ENCODE results near the gene MS4A8.
"Not testable (repeated sequence)": the region's sequence is repeated elsewhere in the genome, so short reads cannot be mapped to it uniquely, and the experiment has no call there.

The MS4A8 gene

DNA sequence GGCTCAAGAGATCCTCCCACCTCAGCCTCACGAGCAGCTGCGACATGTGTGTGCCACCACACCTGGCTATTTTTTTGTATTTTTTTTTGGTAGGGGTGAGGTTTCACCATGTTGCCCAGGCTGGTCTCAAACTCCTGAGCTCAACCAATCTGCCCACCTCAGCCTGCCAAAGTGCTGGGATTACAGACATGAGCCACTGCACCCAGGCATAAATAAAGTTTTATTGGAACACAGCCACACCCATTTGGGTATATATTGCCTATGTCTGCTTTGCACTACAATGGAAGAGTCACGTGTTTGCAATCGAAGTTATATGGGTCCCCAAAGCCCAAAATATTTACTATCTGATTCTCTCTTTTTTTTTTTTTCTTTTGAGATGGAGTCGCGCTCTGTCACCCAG is 55.5 kb downstream of the MS4A8 start:
- TF ChIP-seq, protein P1, sequence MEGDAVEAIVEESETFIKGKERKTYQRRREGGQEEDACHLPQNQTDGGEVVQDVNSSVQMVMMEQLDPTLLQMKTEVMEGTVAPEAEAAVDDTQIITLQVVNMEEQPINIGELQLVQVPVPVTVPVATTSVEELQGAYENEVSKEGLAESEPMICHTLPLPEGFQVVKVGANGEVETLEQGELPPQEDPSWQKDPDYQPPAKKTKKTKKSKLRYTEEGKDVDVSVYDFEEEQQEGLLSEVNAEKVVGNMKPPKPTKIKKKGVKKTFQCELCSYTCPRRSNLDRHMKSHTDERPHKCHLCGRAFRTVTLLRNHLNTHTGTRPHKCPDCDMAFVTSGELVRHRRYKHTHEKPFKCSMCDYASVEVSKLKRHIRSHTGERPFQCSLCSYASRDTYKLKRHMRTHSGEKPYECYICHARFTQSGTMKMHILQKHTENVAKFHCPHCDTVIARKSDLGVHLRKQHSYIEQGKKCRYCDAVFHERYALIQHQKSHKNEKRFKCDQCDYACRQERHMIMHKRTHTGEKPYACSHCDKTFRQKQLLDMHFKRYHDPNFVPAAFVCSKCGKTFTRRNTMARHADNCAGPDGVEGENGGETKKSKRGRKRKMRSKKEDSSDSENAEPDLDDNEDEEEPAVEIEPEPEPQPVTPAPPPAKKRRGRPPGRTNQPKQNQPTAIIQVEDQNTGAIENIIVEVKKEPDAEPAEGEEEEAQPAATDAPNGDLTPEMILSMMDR (IDR thresholded peaks at IDR 0.05; ENCODE audit: borderline replicate concordance, insufficient read depth, low read depth, low read length) = no peak
- H3K4me3 ChIP-seq (ENCODE audit: low read depth, low read length) = no peak overlapping the region

DNA sequence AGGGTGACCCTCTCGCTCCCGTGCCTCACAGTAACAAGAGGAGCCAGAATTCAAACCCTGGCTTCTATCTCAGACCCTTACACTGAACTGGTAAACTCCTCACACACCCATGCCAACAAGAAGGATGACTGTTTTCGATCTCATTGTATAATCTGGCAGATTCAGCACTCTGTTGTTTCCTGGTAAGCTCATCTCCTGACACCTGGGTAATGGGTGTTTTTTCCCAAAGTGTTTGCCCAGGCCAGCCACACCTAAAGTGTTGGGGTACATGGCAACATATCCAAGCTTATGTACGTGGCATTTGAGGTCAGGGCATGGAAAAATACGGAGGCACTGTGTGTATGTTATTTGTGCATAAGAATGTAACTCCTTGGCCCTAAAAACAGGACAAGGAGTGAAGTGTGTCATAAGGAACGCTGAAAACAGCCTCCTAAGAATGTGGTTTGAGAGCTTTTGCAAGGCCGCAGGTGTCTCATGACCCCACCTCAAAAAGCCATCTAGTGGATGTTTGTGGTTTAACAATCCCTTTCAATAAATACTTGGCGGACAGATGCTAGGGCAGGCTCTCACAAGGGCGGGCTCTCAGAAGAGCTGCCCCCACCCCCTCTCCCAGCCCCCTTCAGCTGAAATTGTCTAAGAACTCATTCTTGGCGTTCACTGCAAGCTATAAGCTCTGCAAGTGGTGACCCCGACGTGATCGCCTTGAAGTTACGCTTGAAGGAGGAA is 57.1 kb downstream of the MS4A8 start, which contains the start of gene MS4A15:
MS4A15 (plus strand) TSS at position 561 of the 726 bp plus-strand sequence. CDS start 6,867 bp downstream, outside the sequence.
- no peak within 1 kb of the TSS for H3K4me3 ChIP-seq (ENCODE audit: low read depth, low read length)
- TF ChIP-seq, protein P1 (IDR thresholded peaks at IDR 0.05; ENCODE audit: borderline replicate concordance, insufficient read depth, low read depth, low read length) = peak; percentile 58

DNA sequence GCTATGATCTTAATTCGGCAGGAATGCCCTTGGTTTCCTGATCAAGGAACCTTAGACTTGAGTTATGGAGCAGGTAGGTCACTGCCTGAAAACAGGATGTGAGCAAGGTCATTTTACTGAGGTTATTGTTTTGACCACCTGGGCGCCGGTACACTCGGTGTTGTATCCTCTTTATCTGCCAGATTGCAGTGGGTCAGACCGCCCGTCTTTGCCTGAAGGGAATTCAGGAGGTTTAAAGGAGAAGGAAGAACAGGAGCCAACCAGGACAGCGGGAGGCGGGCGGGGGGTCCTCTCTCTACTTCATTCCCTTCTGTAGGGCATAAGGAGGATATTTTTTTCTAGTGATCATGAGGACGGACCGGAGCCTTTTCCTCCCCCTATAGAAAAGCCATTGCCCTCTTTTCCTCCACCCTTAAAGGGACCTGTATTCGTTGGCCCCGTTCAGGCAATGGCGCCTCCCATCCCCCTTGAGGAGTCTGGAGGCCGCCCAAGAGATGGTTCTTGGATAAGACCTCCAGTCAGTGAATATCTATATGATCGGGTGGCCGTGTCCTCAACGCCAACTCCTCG is 57.9 kb downstream of the MS4A8 start:
- TF ChIP-seq, protein P1 (IDR thresholded peaks at IDR 0.05; ENCODE audit: borderline replicate concordance, insufficient read depth, low read depth, low read length) = no peak
- H3K4me3 ChIP-seq (ENCODE audit: low read depth, low read length) = no peak overlapping the region

DNA sequence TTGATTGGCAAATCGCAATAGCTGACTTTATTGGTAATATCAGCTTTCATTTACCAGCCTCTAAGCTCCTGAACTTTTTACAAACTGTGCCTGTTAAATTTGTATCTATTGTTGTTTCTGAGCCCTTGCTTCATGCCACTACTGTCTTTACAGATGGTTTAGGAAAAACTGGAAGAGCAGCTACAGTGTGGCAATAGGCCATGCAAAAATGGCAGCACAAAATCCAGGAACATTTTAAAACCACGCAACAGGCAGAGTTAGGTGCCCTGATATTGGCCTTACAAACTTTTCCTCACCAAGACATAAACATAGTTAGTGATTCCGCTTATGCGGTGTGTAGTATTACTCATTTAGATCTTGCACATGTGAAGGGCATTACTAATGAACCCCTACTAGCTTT is 59.3 kb downstream of the MS4A8 start:
- H3K4me3 ChIP-seq (ENCODE audit: low read depth, low read length) = not testable (repeated sequence)

DNA sequence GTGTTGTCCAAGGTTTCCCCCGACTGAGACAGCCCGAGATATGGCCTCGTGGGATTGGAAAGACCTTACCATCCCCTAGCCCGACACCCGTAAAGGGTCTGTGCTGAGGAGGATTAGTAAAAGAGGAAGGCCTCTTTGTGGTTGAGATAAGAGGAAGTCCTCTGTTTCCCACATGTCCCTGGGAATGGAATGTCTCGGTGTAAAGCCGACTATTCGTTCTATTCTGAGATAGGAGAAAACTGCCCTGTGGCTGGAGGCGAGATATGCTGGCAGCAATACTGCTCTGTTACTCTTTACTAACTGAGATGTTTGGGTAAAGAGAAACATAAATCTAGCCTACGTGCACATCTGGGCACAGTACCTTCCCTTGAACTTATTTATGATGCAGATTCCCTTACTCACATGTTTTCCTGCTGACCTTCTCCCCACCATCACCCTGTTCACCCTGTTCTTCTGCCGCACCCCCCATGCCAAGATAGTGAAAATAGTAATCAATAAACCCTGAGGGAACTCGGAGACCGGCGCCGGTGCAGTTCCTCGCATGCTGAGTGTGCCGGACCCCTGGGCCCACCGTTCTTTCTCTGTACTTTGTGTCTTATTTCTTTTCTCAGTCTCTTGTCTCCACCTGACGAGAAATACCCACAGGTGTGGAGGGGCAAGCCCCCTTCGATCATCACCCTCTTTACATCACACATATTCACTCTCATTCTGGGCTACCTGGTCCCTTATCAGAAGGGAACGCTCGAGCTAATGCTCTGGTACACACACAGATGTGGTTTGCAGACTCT is 60.2 kb downstream of the MS4A8 start:
- H3K4me3 ChIP-seq (ENCODE audit: low read depth, low read length) = not testable (repeated sequence)

DNA sequence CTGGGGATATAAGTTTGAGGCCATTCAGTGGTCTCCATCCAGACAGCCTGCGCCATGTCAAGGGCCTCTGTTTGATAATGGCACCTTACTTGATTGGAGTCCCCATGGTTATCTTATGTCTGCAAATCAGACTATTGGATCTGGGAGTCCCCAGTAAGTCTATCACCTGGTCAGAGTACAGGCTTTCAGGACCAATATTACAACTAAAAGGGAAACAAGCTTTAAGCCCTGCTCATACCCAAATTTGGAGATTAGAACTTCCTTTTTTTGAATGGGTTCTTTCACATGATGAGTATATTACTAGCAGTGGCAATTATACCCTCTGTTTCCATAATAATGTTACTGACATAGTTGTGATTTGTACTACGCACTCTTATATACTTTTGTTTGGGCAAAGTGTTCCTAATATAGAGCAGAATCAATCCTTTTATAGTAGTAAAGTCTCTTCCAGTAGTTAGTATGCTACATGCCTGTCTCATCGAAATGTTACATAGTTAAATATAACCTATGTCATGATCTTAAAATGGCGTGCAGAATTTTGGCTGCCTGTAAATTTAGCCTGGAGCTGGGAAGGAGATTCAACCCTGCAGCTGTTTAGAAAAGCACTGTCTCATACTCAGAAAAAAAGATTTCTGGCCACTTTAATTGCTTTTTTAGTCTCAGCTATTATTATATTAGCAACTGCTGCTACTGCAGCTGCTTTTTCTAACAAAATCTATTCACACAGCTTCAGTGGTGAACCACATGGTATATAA is 62.2 kb downstream of the MS4A8 start:
- TF ChIP-seq, protein P1 (IDR thresholded peaks at IDR 0.05; ENCODE audit: borderline replicate concordance, insufficient read depth, low read depth, low read length) = no peak
- H3K4me3 ChIP-seq (ENCODE audit: low read depth, low read length) = no peak overlapping the region

DNA sequence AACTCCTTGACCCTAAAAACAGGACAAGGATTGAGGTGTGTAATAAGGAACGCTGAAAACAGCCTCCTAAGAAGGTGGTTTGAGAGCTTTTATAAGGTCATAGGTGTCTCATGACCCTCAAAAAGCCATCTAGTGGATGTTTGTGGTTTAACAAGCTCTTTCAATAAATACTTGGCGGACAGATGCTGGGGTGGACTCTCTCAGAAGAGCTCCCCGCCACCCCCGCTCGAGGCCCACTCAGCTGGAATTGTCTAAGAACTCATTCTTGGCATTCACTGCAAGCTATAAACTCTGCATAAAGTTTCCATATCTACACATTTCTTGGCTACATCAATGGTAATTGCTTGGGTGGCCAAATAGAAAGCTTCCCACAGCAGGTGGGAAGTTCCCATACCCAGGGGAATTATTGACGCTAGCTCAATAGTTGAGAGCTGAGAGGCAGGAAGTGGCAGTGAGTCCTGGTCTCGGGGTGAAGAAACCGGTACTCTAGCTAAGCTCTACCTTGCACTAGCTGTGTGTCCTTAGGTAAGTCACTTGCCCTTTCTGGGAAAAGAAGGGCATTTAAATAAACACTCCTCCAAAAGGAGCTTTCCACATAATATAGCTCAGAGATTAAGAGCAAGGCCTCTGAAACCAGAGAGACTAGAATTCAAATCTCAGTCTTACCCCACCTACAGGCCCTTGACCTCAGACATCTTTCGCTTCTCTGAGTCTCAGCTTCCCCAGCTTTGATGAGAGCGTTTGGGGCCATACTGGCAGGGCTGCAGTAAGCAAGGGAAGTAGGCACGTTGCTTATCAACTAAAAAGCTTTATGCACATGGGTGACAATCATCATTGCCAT is 63.7 kb downstream of the MS4A8 start:
- no peak overlapping the region for H3K4me3 ChIP-seq (ENCODE audit: low read depth, low read length)
- TF ChIP-seq, protein P1 (IDR thresholded peaks at IDR 0.05; ENCODE audit: borderline replicate concordance, insufficient read depth, low read depth, low read length) = peak; percentile 55; the same call in 1 of the 2 replicates
